WTC11 (cell line): ENCODE measurements around the gene CLEC10A.

Experiments
- ATF1 ChIP-seq: sonication (generic); formaldehyde crosslinking; IDR thresholded peaks from 2 replicates; pipeline ENCODE4 v1.8.1; 2023; ENCODE audit warnings: mild to moderate bottlenecking, moderate library complexity, missing genetic modification reagents
- CTCF ChIP-seq: fragments of 200-600 bp; IDR thresholded peaks from 2 replicates; pipeline ENCODE4 v1.8.0; 2022; ENCODE audit warnings: antibody characterized with exemption
- ELF4 ChIP-seq: sonication (generic); formaldehyde crosslinking; IDR thresholded peaks from 2 replicates; pipeline ENCODE4 v1.8.1; 2022; ENCODE audit warnings: low read depth, mild to moderate bottlenecking, moderate library complexity, missing genetic modification reagents
- ESRRA ChIP-seq: sonication (generic); formaldehyde crosslinking; IDR thresholded peaks from 2 replicates; pipeline ENCODE4 v1.8.1; 2022; ENCODE audit warnings: mild to moderate bottlenecking, missing genetic modification reagents, borderline replicate concordance
- FOXP1 ChIP-seq: sonication (generic); formaldehyde crosslinking; IDR thresholded peaks from 2 replicates; pipeline ENCODE4 v1.8.0; 2022; ENCODE audit warnings: missing genetic modification reagents, mild to moderate bottlenecking, moderate library complexity, borderline replicate concordance
- SMAD4 ChIP-seq: sonication (generic); formaldehyde crosslinking; IDR thresholded peaks from 2 replicates; pipeline ENCODE4 v1.8.0; 2022; ENCODE audit warnings: mild to moderate bottlenecking, missing genetic modification reagents
- SP1 ChIP-seq: sonication (generic); formaldehyde crosslinking; conservative IDR thresholded peaks from 2 replicates; pipeline ENCODE4 v1.8.1; 2022; ENCODE audit warnings: missing genetic modification reagents
- STAT6 ChIP-seq: sonication (generic); formaldehyde crosslinking; conservative IDR thresholded peaks from 2 replicates; pipeline ENCODE4 v1.8.1; 2023; ENCODE audit warnings: mild to moderate bottlenecking, low read depth, missing genetic modification reagents, moderate library complexity
- ZNF121 ChIP-seq: sonication (generic); formaldehyde crosslinking; IDR thresholded peaks from 2 replicates; pipeline ENCODE4 v1.8.0; 2023; ENCODE audit warnings: missing genetic modification reagents

- no peak for TF ChIP-seq SP1 (CRISPR knock-in tag)
- no peak for TF ChIP-seq ELF4 (CRISPR knock-in tag)
- no peak for TF ChIP-seq SMAD4
- TF ChIP-seq CTCF: no peak
- TF ChIP-seq ATF1 (CRISPR knock-in tag): no peak
- no peak for TF ChIP-seq STAT6
- TF ChIP-seq FOXP1 (CRISPR knock-in tag): no peak
- no peak for TF ChIP-seq ESRRA (CRISPR knock-in tag)
- no peak for TF ChIP-seq ZNF121 (CRISPR knock-in tag)
These were observed 44.9 kb upstream of the CLEC10A start for GRCh38 chr17:7124923-7125322.
